SKM-1 treated with dmso at 0.1 percent for 144 hours (cell line): ENCODE measurements around the gene NME1.
"Not testable (repeated sequence)": the region's sequence is repeated elsewhere in the genome, so short reads cannot be mapped to it uniquely, and the experiment has no call there.

Experiments used
- DNase-seq: peaks from one replicate; lab custom pipeline; 2025; ENCODE audit not compliant: unreplicated experiment; lab: John Stamatoyannopoulos, UW

The NME1 gene

DNA sequence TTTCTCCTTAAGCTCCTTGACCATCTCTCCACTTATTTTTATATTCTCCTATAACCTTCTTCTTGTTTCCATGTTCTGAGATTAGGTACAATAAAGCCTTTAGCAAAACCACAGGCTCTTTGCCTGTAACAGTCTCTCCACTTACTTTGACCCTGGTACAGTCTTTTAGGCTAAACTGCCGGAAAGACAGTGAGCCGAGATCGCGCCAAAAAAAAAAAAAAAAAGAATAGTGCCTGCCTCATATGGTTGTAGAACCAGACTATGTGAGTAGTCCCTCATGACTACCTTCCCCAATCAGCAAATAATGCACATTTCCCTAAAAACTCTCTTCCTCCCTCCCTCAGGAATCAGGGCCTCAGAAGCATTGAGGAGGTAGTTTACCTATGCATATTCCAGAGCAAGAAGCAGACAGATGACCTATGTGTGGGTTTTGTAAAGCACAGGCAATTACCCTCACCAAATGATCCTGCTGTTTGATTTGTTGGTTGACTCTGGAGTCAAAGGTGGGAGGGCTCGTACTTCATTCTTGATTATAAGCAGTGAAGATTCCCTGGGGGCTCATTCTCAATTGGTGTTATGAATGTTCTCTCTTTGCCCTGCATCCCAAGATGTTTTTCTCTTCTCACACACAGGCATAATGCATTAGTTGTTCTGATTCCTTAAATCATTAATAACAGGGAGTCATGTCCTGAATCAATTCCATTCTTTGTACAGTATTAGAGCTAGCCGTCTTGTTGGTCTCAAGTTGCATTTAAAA is 8.9 kb upstream of the NME1 start:
- no peak for DNase-seq

- no peak for DNase-seq
These were observed 5.7 kb upstream of the NME1 start for GRCh38 chr17:51147650-51148049.

DNA sequence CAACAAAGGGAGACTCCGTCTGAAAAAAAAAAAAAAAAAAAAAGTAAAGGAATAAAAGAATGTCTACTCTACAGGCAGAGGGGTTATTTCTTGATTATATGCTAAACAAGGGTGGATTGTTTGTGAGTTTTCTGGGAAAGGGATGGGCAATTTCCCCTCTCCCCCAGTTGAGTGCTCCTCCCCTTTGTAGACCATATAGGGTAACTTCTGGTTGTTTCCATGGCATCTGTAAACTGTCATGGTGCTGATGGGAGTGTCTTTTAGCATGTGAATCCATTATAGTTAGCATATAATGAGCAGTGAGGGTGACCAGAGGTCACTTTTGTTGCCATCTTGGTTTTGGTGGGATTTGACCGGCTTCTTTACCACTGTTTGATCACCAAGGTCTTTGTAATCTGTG is 4.2 kb upstream of the NME1 start:
- DNase-seq: no peak

DNA sequence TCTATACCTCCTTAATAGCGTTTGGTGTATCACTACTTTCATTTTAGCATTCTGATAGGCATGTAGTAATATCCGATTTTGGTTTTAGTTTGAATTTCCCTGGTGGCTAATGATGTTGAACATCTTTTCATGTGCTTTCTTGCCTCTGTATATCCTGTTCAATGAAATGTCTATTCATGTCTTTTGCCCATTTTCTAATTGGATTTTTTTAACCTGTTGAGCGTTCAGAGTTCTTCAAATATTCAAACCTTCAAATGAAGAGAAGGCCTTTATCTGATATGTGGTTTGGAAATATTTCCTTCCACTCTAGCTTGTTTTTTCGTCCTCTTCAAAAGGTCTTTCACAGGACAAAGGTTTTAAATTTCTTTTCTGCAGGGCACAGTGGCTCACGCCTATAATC is 2.4 kb upstream of the NME1 start:
- DNase-seq: no peak

- no peak for DNase-seq
These were observed 571 bp upstream of the NME1 start for GRCh38 chr17:51152766-51153209.

DNA sequence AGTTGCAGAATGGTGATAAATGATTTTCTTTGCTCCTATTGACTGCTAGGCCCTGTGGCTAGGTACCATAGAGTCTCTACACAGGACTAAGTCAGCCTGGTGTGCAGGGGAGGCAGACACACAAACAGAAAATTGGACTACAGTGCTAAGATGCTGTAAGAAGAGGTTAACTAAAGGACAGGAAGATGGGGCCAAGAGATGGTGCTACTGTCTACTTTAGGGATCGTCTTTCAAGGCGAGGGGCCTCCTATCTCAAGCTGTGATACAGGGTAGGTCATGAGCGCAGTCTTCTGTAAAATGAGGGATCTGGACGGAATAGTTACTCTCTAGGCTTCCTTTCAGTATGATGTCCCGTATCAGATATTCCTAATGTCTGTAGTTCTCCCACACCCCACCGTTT is 817 bp downstream of the NME1 start:
- DNase-seq: no peak

GRCh38 chr17:51155416-51155815 is 2.1 kb downstream of the NME1 start:
- DNase-seq: no peak

GRCh38 chr17:51159604-51160003 is 6.2 kb downstream of the NME1 start:
- DNase-seq: no peak

DNA sequence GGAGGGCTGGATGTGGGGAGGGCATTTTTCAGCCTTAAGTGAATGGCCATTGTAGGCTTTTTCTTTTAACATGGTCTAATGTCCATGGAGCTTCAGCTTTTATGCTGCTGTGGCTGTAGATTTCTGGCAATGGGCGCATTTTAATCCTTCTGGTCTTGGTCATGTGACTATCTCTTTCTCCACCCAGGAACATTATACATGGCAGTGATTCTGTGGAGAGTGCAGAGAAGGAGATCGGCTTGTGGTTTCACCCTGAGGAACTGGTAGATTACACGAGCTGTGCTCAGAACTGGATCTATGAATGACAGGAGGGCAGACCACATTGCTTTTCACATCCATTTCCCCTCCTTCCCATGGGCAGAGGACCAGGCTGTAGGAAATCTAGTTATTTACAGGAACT is 8.2 kb downstream of the NME1 start:
- no peak for DNase-seq

GRCh38 chr17:51164911-51165679 is 11.7 kb downstream of the NME1 start:
- no peak for DNase-seq

- DNase-seq: no peak
These were observed 12.4 kb downstream of the NME1 start for GRCh38 chr17:51165680-51166197.

DNA sequence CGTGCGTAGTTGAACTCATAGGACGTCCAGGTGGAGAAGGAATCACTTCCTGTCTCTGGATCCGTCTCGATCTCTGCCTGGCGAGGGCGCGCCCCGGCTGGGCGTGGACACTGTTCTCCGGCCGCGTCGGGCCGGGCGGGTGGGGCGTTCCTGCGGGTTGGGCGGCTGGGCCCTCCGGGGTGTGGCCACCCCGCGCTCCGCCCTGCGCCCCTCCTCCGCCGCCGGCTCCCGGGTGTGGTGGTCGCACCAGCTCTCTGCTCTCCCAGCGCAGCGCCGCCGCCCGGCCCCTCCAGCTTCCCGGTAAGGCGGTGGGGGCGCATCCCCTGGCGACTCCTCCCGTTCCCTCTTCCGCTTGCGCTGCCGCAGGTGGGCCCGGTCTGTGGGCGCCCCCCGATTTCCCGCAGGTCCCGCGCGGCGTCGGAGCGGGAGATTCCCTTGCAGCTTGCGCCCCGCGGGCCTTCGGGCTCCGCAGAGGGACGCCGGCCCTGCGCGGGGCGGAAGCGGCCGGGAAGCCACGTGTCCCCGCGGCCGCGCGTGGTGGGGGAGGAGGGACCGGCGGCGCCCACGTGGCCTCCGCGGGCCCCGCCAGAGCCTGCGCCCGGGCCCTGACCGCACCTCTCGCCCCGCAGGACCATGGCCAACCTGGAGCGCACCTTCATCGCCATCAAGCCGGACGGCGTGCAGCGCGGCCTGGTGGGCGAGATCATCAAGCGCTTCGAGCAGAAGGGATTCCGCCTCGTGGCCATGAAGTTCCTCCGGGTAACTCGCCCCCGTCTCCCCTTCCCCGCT is 13.0 kb downstream of the NME1 start, which contains the start of gene NME2:
NME2 (plus strand) TSS at position 214 of the 789 bp plus-strand sequence; CDS start at position 634, 420 bp downstream.
- DNase-seq: peak; percentile 73

- peak; percentile 40 for DNase-seq
These were observed 13.9 kb downstream of the NME1 start for GRCh38 chr17:51166987-51167931.

DNA sequence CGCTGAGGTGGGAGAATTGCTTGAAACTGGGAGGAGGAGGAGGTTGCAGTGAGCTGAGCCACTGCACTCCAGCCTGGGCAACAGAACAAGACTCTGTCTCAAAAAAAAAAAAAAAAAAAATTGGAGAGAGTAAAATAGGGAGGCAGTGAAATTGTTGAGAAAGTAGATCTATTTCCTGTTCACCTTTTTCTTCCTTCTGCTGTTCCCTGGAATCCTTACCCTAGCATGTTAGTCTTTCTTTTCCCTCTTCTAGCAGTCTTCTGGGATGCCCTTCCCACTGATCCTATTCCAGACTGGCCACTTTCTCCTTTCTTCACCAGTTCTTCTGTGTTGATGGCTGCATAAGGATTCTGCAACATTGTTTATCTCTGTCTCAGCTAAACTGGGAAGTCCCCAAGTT is 16.0 kb downstream of the NME1 start:
- DNase-seq: no peak

GRCh38 chr17:51170736-51171135 is 17.4 kb downstream of the NME1 start:
- DNase-seq: no peak

GRCh38 chr17:51172030-51172429 is 18.7 kb downstream of the NME1 start:
- not testable (repeated sequence) for DNase-seq

DNA sequence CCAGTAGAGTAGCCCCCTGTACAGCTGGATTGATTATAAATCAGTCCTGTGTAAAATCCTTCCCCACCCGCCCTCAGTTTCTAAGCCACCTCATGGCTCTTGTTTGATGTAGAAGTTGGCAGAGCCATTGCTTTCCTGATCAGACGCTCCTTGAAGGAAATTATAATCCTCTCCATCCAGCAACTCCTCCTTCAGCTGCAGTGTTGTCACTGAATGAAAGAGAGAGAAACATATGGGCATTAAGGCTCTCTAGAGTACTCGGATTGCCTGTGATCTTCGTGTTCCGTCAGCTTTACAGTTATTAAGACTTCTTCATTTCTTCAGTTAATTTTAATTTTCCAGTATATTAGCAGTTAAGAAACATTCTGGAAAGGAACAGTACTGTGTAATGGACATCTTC is 27.1 kb downstream of the NME1 start:
- DNase-seq: no peak

DNA sequence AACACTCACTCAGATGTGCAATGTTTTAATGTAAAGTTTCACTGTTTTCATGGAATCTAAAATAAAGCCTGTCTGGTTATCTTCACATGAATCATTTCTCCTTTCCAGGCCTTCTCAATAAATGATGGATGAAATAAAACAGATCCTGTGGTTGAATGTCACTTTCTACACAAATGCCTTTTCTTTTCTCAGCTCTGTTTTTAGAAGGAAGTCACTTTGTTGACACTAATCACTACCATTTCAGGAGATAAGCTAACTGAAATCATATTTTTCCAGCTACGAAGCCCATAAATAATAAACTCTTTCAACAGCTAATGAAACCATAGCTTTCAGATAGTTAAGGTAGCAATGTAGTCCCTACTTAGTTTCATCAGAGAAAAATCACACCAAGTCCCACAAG is 30.8 kb downstream of the NME1 start:
- DNase-seq: no peak

- no peak for DNase-seq
These were observed 32.5 kb downstream of the NME1 start for GRCh38 chr17:51185763-51186332.
